ENCODE results near the gene PCBP2. TPM values are rescaled to one million over a fixed set of nuclear protein-coding genes. Genes with fewer than 3 reads are reported as not detected.
A peak's percentile ranks its signal among the peaks of the same experiment; 100 is the strongest.
"Not testable (repeated sequence)": the region's sequence is repeated elsewhere in the genome, so short reads cannot be mapped to it uniquely, and the experiment has no call there.

The PCBP2 gene
- 100 to 1,000 TPM; 414 to 583 (median 490) TPM for total RNA-seq

GRCh38 chr12:53451661-53452158 is at the start of gene PCBP2:
TSS of gene PCBP2 (plus strand) at chr12:53452102. CDS start at chr12:53454801, 2,699 bp downstream.
- TF ChIP-seq EP300 (IDR thresholded peaks at IDR 0.05) (peak; percentile 84 to 93), CTCF (IDR thresholded peaks at IDR 0.05) (peak; percentile 80 to 97 (median 93)), POLR2A (IDR thresholded peaks at IDR 0.05) (peak in 1 of 2 donors; percentile 64)
- H3K36me3 ChIP-seq = peaks cover 0 to 44% (median 20%) of the 10 kb centered on the region in 3 donors

GRCh38 chr12:53402351-53402750 is 49.6 kb upstream of the PCBP2 start:
- H3K4me1 ChIP-seq = peaks cover 0 to 32% (median 13%) of the 10 kb centered on the region in 4 donors
- 93 to 97% methylated on average over 16 of the region's 16 CpGs for WGBS, 2 donors
- H3K9me3 ChIP-seq; H3K27me3 ChIP-seq; H3K27ac ChIP-seq; DNase-seq (ENCODE audit: low spot score in 2 of 2); H3K4me3 ChIP-seq: not testable (repeated sequence)
- peaks cover 0 to 37% (median 3%) of the 10 kb centered on the region in 3 donors for H3K36me3 ChIP-seq

More at GRCh38 chr12:53451661-53452158, at the start of gene PCBP2:
- DNase-seq (ENCODE audit: low spot score in 2 of 2) = peak; percentile 92 to 94
- Histone ChIP-seq H3K27ac (peak within 1 kb of the TSS; percentile 91 to 98 (median 96)), H3K9me3 (no peaks in the 10 kb centered on the region), H3K27me3 (no peaks in the 10 kb centered on the region), H3K4me1 (peaks cover 0 to 43% (median 20%) of the 10 kb centered on the region in 4 donors), H3K4me3 (peak within 1 kb of the TSS; percentile 71 to 96 (median 86))
- 0 to 1% methylated on average over 15 to 29 of the region's 32 CpGs for WGBS, 2 donors

- no peaks in the 10 kb centered on the region for H3K27me3 ChIP-seq
- TF ChIP-seq EP300 (IDR thresholded peaks at IDR 0.05) = no peak
- no peak for TF ChIP-seq POLR2A (IDR thresholded peaks at IDR 0.05)
- no peak for TF ChIP-seq CTCF (IDR thresholded peaks at IDR 0.05)
- no peak for DNase-seq (ENCODE audit: low spot score in 2 of 2)
- H3K4me3 ChIP-seq = no peak overlapping the region
- 59 to 65% methylated on average over 7 of the region's 7 CpGs for WGBS, 2 donors
- H3K36me3 ChIP-seq = peaks cover 0 to 42% (median 8%) of the 10 kb centered on the region in 3 donors
- H3K4me1 ChIP-seq = peaks cover 0 to 28% (median 11%) of the 10 kb centered on the region in 4 donors
- no peaks in the 10 kb centered on the region for H3K9me3 ChIP-seq
- H3K27ac ChIP-seq = peak overlapping the region in 1 of 4 donors; percentile 37
Observed at GRCh38 chr12:53402871-53403270, 49.0 kb upstream of the PCBP2 start.

GRCh38 chr12:53410951-53411350 is 41.0 kb upstream of the PCBP2 start:
- Histone ChIP-seq H3K27me3 (no peaks in the 10 kb centered on the region), H3K9me3 (no peaks in the 10 kb centered on the region), H3K4me1 (peaks cover 0 to 47% (median 20%) of the 10 kb centered on the region in 4 donors), H3K36me3 (peaks cover 0 to 65% (median 34%) of the 10 kb centered on the region in 3 donors), H3K4me3 (no peak overlapping the region), H3K27ac (peak overlapping the region in 1 of 4 donors; percentile 61)
- no peak for DNase-seq (ENCODE audit: low spot score in 2 of 2)
- TF ChIP-seq CTCF (IDR thresholded peaks at IDR 0.05) (no peak), EP300 (IDR thresholded peaks at IDR 0.05) (no peak), POLR2A (IDR thresholded peaks at IDR 0.05) (no peak)
- 91 to 94% methylated on average over 5 of the region's 5 CpGs for WGBS, 2 donors

- no peaks in the 10 kb centered on the region for H3K9me3 ChIP-seq
- no peaks in the 10 kb centered on the region for H3K27me3 ChIP-seq
- WGBS, 2 donors = 60 to 61% methylated on average over 3 of the region's 3 CpGs
- peak overlapping the region in 2 of 4 donors; percentile 61 to 75 for H3K27ac ChIP-seq
- TF ChIP-seq POLR2A (IDR thresholded peaks at IDR 0.05) (no peak), CTCF (IDR thresholded peaks at IDR 0.05) (no peak), EP300 (IDR thresholded peaks at IDR 0.05) (no peak)
- H3K4me3 ChIP-seq = no peak overlapping the region
- H3K4me1 ChIP-seq = peaks cover 0 to 53% (median 20%) of the 10 kb centered on the region in 4 donors
- DNase-seq (ENCODE audit: low spot score in 2 of 2) = no peak
- H3K36me3 ChIP-seq = peaks cover 0 to 39% (median 20%) of the 10 kb centered on the region in 3 donors
Observed at GRCh38 chr12:53413485-53414204, 38.3 kb upstream of the PCBP2 start.

All from tibial nerve (tissue), 4 donors.